Thoracic aorta (tissue), 2 donors: Measurements from ENCODE around the gene NUDT12. TPM values are rescaled to one million over a fixed set of nuclear protein-coding genes. Genes with fewer than 3 reads are reported as not detected.

Experiments
- ATAC-seq: fragments of 150-250 bp; one replicate; pipeline ENCODE4 v1.8.0; 2017; ENCODE audit warnings: low read depth; ENCODE audit not compliant: insufficient number of reproducible peaks, low FRiP score
- DNase-seq: peaks from one replicate; pipeline ENCODE4 v3.0.0-alpha.2; 2020; ENCODE audit warnings: low spot score
- H3K27ac ChIP-seq, 2 donors: fragments of 200-600 bp; sonication (generic); 1 replicate in 1 of 2; 2 replicates in 1 of 2; pipeline ENCODE4 v1.5.1; 2016; ENCODE audit warnings: mild to moderate bottlenecking in 2 of 2, moderate library complexity in 2 of 2
- H3K27me3 ChIP-seq: fragments of 200-600 bp; sonication (generic); replicated peaks from 2 replicates; pipeline ENCODE4 v1.6.0; 2016; ENCODE audit warnings: mild to moderate bottlenecking; ENCODE audit not compliant: insufficient read depth
- H3K36me3 ChIP-seq: fragments of 200-600 bp; sonication (generic); one replicate; pipeline ENCODE4 v1.5.1; 2016
- H3K4me1 ChIP-seq, 2 donors: fragments of 200-600 bp; sonication (generic); 1 replicate in 1 of 2; 2 replicates in 1 of 2; pipeline versions ENCODE4 v1.5.1 to v1.6.0; 2016; ENCODE audit warnings: low read depth in 2 of 2, mild to moderate bottlenecking in 1 of 2; ENCODE audit not compliant: control insufficient read depth in 1 of 2
- H3K4me3 ChIP-seq: fragments of 200-600 bp; sonication (generic); 2 replicates; pipeline ENCODE4 v1.5.1; 2016; ENCODE audit warnings: mild to moderate bottlenecking
- H3K9me3 ChIP-seq: fragments of 200-600 bp; sonication (generic); 2 replicates; pipeline ENCODE4 v1.5.1; 2016
- CTCF ChIP-seq: fragments of 200-600 bp; sonication (generic); IDR thresholded peaks from one replicate; pipeline ENCODE4 v1.5.1; 2019; ENCODE audit warnings: antibody characterized with exemption
- total RNA-seq, 2 donors: library from RNA; depleted of rRNA; stranded (reverse); fragments of >200 nt; gene quantifications; one replicate each; pipeline versions ENCODE4 v1.1.0 to v1.2.3, GENCODE V29; 2016

The NUDT12 gene
- total RNA-seq: 1 to 10 TPM; 6.1 to 8.7 TPM

DNA sequence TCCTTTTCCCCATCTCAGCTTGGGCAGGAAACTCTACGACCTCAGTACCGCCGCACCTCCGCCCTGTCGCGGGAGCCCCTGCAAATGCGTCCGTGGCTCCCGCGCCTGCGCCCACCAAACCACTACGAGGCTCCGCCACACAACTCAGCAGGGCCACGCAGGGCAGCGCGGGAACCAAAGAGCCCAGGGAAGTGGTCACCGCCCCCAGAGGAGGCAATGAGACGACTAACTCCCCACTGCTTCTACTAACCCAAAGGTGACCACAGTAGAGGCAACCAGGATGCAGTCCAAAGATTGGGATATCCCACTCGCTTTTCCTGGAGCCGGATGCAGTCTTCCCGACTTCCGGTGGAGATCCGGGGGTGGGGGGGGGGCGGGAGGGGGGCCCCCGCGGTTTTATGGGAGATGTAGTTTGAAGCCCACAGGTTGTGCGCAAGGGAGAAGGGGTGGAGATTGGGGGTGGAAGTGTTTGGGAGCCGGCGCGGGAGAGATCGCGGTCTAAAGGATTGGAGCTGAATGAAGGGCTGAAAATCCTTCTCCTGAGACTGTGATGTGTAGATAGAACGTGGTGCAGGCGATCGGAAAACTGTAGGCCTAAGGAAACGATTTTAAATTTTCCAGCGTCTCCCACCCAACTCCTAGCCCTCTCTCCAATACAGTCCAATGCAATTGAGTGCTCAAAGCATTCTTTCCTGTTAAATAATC, at the start of gene NUDT12:
Gene NUDT12 (minus strand): TSS at position 337 of the 705 bp plus-strand sequence. CDS start 2,541 bp downstream, outside the sequence.
- Histone ChIP-seq H3K4me3 (peak within 1 kb of the TSS; percentile 96), H3K27ac (peak within 1 kb of the TSS; percentile 68 to 93), H3K27me3 (no peaks in the 10 kb centered on the region), H3K4me1 (peaks cover 3 to 11% of the 10 kb centered on the region in 2 donors), H3K9me3 (no peaks in the 10 kb centered on the region), H3K36me3 (no peaks in the 10 kb centered on the region)
- ATAC-seq (peak; percentile 81), DNase-seq (peak; percentile 13)
- no peak for TF ChIP-seq CTCF

- no peaks in the 10 kb centered on the region for H3K9me3 ChIP-seq
- ATAC-seq: no peak
- no peak for TF ChIP-seq CTCF
- H3K27me3 ChIP-seq: no peaks in the 10 kb centered on the region
- H3K27ac ChIP-seq: no peak overlapping the region
- no peaks in the 10 kb centered on the region for H3K36me3 ChIP-seq
- H3K4me3 ChIP-seq: no peak overlapping the region
- no peaks in the 10 kb centered on the region for H3K4me1 ChIP-seq
- no peak for DNase-seq
Observed at GRCh38 chr5:103607346-103607745, 44.8 kb upstream of the NUDT12 start.

GRCh38 chr5:103605277-103605676, 42.7 kb upstream of the NUDT12 start:
- ATAC-seq (no peak), DNase-seq (no peak)
- no peaks in the 10 kb centered on the region for H3K36me3 ChIP-seq
- no peaks in the 10 kb centered on the region for H3K9me3 ChIP-seq
- TF ChIP-seq CTCF: no peak
- no peaks in the 10 kb centered on the region for H3K4me1 ChIP-seq
- no peaks in the 10 kb centered on the region for H3K27me3 ChIP-seq
- H3K27ac ChIP-seq: no peak overlapping the region
- no peak overlapping the region for H3K4me3 ChIP-seq

DNA sequence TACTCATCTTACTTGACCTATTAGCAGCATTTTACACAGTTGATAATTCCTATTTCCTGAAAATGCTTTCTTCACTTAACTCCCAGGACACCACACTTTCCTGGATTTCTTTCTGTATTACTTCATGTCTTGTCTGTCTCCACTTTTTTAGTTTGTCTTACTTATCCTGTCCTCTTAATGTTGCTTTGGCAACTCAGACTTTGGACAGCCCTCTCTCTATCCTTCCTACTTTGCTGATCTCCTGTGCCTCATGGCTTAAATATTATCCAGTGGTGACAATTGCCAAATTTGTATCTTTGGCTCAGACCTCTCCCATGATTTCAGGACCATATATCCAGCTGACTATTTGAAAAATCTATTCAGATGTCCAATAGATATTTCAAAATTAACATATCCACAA, 39.8 kb upstream of the NUDT12 start:
- no peaks in the 10 kb centered on the region for H3K27me3 ChIP-seq
- H3K27ac ChIP-seq: no peak overlapping the region
- H3K9me3 ChIP-seq: no peaks in the 10 kb centered on the region
- H3K36me3 ChIP-seq: no peaks in the 10 kb centered on the region
- no peak overlapping the region for H3K4me3 ChIP-seq
- DNase-seq (no peak), ATAC-seq (no peak)
- H3K4me1 ChIP-seq: no peaks in the 10 kb centered on the region
- TF ChIP-seq CTCF: no peak

GRCh38 chr5:103601314-103601713, 38.7 kb upstream of the NUDT12 start:
- Histone ChIP-seq H3K27ac (no peak overlapping the region), H3K36me3 (no peaks in the 10 kb centered on the region), H3K9me3 (no peaks in the 10 kb centered on the region), H3K4me1 (no peaks in the 10 kb centered on the region), H3K27me3 (no peaks in the 10 kb centered on the region), H3K4me3 (no peak overlapping the region)
- TF ChIP-seq CTCF: no peak
- no peak for DNase-seq
- ATAC-seq: no peak
